H1 (cell line): ENCODE data around the gene LY6G6D. TPM values are rescaled to one million over a fixed set of nuclear protein-coding genes. Genes with fewer than 3 reads are reported as not detected.

Experiments used
- CTCF ChIA-PET: fragments of 300-600 bp; sonication (Branson Sonifier 250); formaldehyde crosslinking; loops from one replicate; lab custom pipeline; 2021; ENCODE audit not compliant: partially characterized antibody; lab: Charles Lee
- POLR2A ChIA-PET: fragments of 300-600 bp; sonication (Branson Sonifier 250); formaldehyde crosslinking; loops from one replicate; lab custom pipeline; 2021; ENCODE audit warnings: inconsistent platforms; ENCODE audit not compliant: partially characterized antibody; lab: Charles Lee
- DNase-seq, 2 experiments: peaks; one replicate each; pipeline versions ENCODE4 v3.0.0 to v3.0.0-alpha.2; 2010 to 2022; ENCODE audit warnings: low spot score in 2 of 2, low read depth in 1 of 2, mixed read lengths in 1 of 2
- FAIRE-seq: peaks from 2 replicates; lab custom pipeline; 2011; peaks lifted over from hg19 to GRCh38; lab: Jason Lieb, UNC
- H2AFZ ChIP-seq: 2 replicates; pipeline ENCODE4 v1.8.1; 2012; ENCODE audit warnings: low read length, inconsistent platforms
- H2AK5ac ChIP-seq: 2 replicates; pipeline ENCODE4 v1.6.1; 2013; ENCODE audit warnings: low read depth, low read length
- H2BK120ac ChIP-seq: replicated peaks from 2 replicates; pipeline ENCODE3; 2013; ENCODE audit warnings: low read depth, low read length, inconsistent platforms
- H2BK12ac ChIP-seq: 2 replicates; pipeline ENCODE4 v1.6.1; 2013; ENCODE audit warnings: low read depth, low read length
- H2BK15ac ChIP-seq: 2 replicates; pipeline ENCODE4 v1.6.1; 2013; ENCODE audit warnings: low read length
- H2BK20ac ChIP-seq: 2 replicates; pipeline ENCODE4 v1.6.1; 2013; ENCODE audit warnings: low read length
- H2BK5ac ChIP-seq: 2 replicates; pipeline ENCODE4 v1.6.1; 2013; ENCODE audit warnings: low read depth, low read length
- H3K14ac ChIP-seq: 2 replicates; pipeline ENCODE4 v1.6.1; 2013; ENCODE audit warnings: inconsistent platforms; ENCODE audit not compliant: insufficient read length
- H3K18ac ChIP-seq: 2 replicates; pipeline ENCODE4 v1.6.1; 2013; ENCODE audit warnings: low read length; ENCODE audit errors: extremely low read depth
- H3K23ac ChIP-seq: 2 replicates; pipeline ENCODE4 v1.6.1; 2013; ENCODE audit warnings: inconsistent platforms; ENCODE audit not compliant: insufficient read length
- H3K23me2 ChIP-seq: 2 replicates; pipeline ENCODE4 v1.6.1; 2013; ENCODE audit warnings: low read depth, low read length
- H3K27ac ChIP-seq: 2 replicates; pipeline ENCODE4 v1.6.1; 2011; ENCODE audit warnings: low read depth, low read length, inconsistent platforms
- H3K27me3 ChIP-seq, 4 experiments: replicated peaks in 1 of 4; 1 replicate in 1 of 4; 2 replicates in 3 of 4; pipeline versions ENCODE4 v1.6.1 to v1.8.1; 2011 to 2013; ENCODE audit warnings: low read length in 3 of 4, mild to moderate bottlenecking in 3 of 4, inconsistent platforms in 2 of 4, mixed read lengths in 2 of 4, moderate library complexity in 1 of 4; ENCODE audit not compliant: control insufficient read depth in 3 of 4, insufficient read depth in 3 of 4; ENCODE audit errors: extremely low read depth in 1 of 4
- H3K36me3 ChIP-seq, 4 experiments: 2 replicates each; pipeline versions ENCODE4 v1.6.1 to v1.8.1; 2011 to 2013; ENCODE audit warnings: mild to moderate bottlenecking in 4 of 4, low read length in 3 of 4, moderate library complexity in 2 of 4, control low read depth in 1 of 4, inconsistent platforms in 1 of 4; ENCODE audit not compliant: insufficient read depth in 4 of 4, control insufficient read depth in 2 of 4
- H3K4ac ChIP-seq: replicated peaks from 2 replicates; pipeline ENCODE3; 2013; ENCODE audit warnings: low read length, low read depth, mixed read lengths, inconsistent platforms; ENCODE audit not compliant: insufficient read length
- H3K4me1 ChIP-seq, 4 experiments: replicated peaks in 1 of 4; 1 replicate in 1 of 4; 2 replicates in 3 of 4; pipeline versions ENCODE4 v1.6.1 to v1.8.1; 2011 to 2013; ENCODE audit warnings: low read length in 3 of 4, inconsistent platforms in 2 of 4, mixed read lengths in 1 of 4; ENCODE audit not compliant: insufficient read depth in 4 of 4, control insufficient read depth in 3 of 4
- H3K4me2 ChIP-seq, 2 experiments: 2 replicates each; pipeline versions ENCODE4 v1.6.1 to v1.8.1; 2011 to 2013; ENCODE audit warnings: low read depth in 2 of 2, low read length in 2 of 2, control low read depth in 1 of 2, inconsistent platforms in 1 of 2, mild to moderate bottlenecking in 1 of 2; ENCODE audit not compliant: insufficient read depth in 1 of 2
- H3K4me3 ChIP-seq, 4 experiments: fragments of 200-600, 300-600 bp in 1 of 4; sonication (generic), shearing (Covaris generic), sonication (Bioruptor Twin) in 1 of 4; 2 replicates each; pipeline versions ENCODE4 v1.5.1 to v1.8.1; 2011 to 2016; ENCODE audit warnings: low read length in 4 of 4, low read depth in 3 of 4, control low read depth in 2 of 4, inconsistent platforms in 2 of 4, mild to moderate bottlenecking in 2 of 4, mixed read lengths in 1 of 4, moderate library complexity in 1 of 4; ENCODE audit not compliant: insufficient read depth in 2 of 4; ENCODE audit errors: extremely low read depth in 1 of 4
- H3K56ac ChIP-seq: replicated peaks from 2 replicates; pipeline ENCODE3; 2013; ENCODE audit warnings: low read depth, mild to moderate bottlenecking, mixed read lengths, low read length, inconsistent platforms; ENCODE audit not compliant: insufficient read length
- H3K79me1 ChIP-seq: 2 replicates; pipeline ENCODE4 v1.6.1; 2013; ENCODE audit warnings: low read depth, low read length, control low read depth
- H3K79me2 ChIP-seq, 2 experiments: 2 replicates each; pipeline versions ENCODE4 v1.6.1 to v1.8.1; 2012 to 2013; ENCODE audit warnings: low read length in 2 of 2, mild to moderate bottlenecking in 2 of 2, inconsistent platforms in 1 of 2; ENCODE audit not compliant: insufficient read depth in 2 of 2, control insufficient read depth in 1 of 2
- H3K9ac ChIP-seq, 4 experiments: replicated peaks in 1 of 4; 1 replicate in 1 of 4; 2 replicates in 3 of 4; pipeline versions ENCODE4 v1.6.1 to v1.8.1; 2011 to 2013; ENCODE audit warnings: low read depth in 3 of 4, low read length in 3 of 4, control low read depth in 2 of 4, mild to moderate bottlenecking in 2 of 4, moderate library complexity in 2 of 4, inconsistent platforms in 1 of 4; ENCODE audit errors: extremely low read depth in 1 of 4
- H3K9me3 ChIP-seq, 2 experiments: 2 replicates each; pipeline versions ENCODE4 v1.6.1 to v1.8.1; 2012 to 2013; ENCODE audit warnings: mild to moderate bottlenecking in 2 of 2, moderate library complexity in 2 of 2, control low read depth in 1 of 2, inconsistent platforms in 1 of 2, low read depth in 1 of 2, low read length in 1 of 2, mixed read lengths in 1 of 2; ENCODE audit not compliant: insufficient read depth in 2 of 2
- H4K20me1 ChIP-seq, 2 experiments: replicated peaks in 1 of 2; 2 replicates each; pipeline versions ENCODE3 to v1.8.1; 2011 to 2013; ENCODE audit warnings: inconsistent platforms in 2 of 2, low read length in 2 of 2, mild to moderate bottlenecking in 1 of 2; ENCODE audit not compliant: insufficient read depth in 2 of 2, control insufficient read depth in 1 of 2
- H4K5ac ChIP-seq: 2 replicates; pipeline ENCODE4 v1.6.1; 2013; ENCODE audit warnings: low read length, low read depth, mixed read lengths, inconsistent platforms; ENCODE audit not compliant: insufficient read length
- H4K8ac ChIP-seq: 2 replicates; pipeline ENCODE4 v1.8.0; 2013; ENCODE audit warnings: mild to moderate bottlenecking, moderate library complexity, low read length, inconsistent platforms; ENCODE audit not compliant: insufficient read depth; ENCODE audit errors: extremely low read depth
- H4K91ac ChIP-seq: replicated peaks from 2 replicates; pipeline ENCODE3; 2013; ENCODE audit warnings: low read length, mixed read lengths, inconsistent platforms; ENCODE audit not compliant: insufficient read length
- CBX8 ChIP-seq: fragments of 300-800, 300-1000 bp; sonication (generic); IDR thresholded peaks from 2 replicates; pipeline ENCODE4 v1.7.1; 2016; ENCODE audit warnings: low read depth, low read length, borderline replicate concordance
- CHD1 ChIP-seq: IDR thresholded peaks from 2 replicates; pipeline ENCODE4 v1.6.1; 2012; ENCODE audit warnings: low read depth, low read length, improper control_type of control experiment
- CTCF ChIP-seq, 3 experiments: IDR thresholded peaks; 1 replicate in 2 of 3; 2 replicates in 1 of 3; pipeline versions ENCODE4 v1.5.1 to v1.6.1; 2011; ENCODE audit warnings: low read length in 3 of 3, mild to moderate bottlenecking in 3 of 3, inconsistent platforms in 2 of 3, low read depth in 1 of 3, moderate library complexity in 1 of 3; ENCODE audit not compliant: insufficient read depth in 1 of 3; ENCODE audit errors: control extremely low read depth in 1 of 3
- E2F6 ChIP-seq: IDR thresholded peaks from 2 replicates; pipeline ENCODE4 v1.6.1; 2012; ENCODE audit warnings: inconsistent platforms
- GTF2F1 ChIP-seq: IDR thresholded peaks from 2 replicates; pipeline ENCODE4 v1.6.1; 2012; ENCODE audit warnings: low read depth, low read length, improper control_type of control experiment, borderline replicate concordance
- KDM1A ChIP-seq: fragments of 200-600, 300-600 bp; sonication (generic); IDR thresholded peaks from 2 replicates; pipeline ENCODE4 v1.7.1; 2016; ENCODE audit warnings: mild to moderate bottlenecking, low read length, borderline replicate concordance
- MAFK ChIP-seq: IDR thresholded peaks from 2 replicates; pipeline ENCODE4 v1.6.1; 2012; ENCODE audit warnings: low read depth, mild to moderate bottlenecking, improper control_type of control experiment, low read length
- POLR2A ChIP-seq, 2 experiments: IDR thresholded peaks; 1 replicate in 1 of 2; 2 replicates in 1 of 2; pipeline ENCODE4 v1.6.1; 2011; ENCODE audit warnings: low read depth in 2 of 2, low read length in 2 of 2, mild to moderate bottlenecking in 2 of 2; ENCODE audit errors: control extremely low read depth in 1 of 2
- RBBP5 ChIP-seq: IDR thresholded peaks from 2 replicates; pipeline ENCODE4 v1.7.1; 2012; ENCODE audit warnings: low read depth, mild to moderate bottlenecking, inconsistent platforms, low read length, moderate library complexity, borderline replicate concordance
- RFX5 ChIP-seq: IDR thresholded peaks from 2 replicates; pipeline ENCODE4 v1.6.1; 2011; ENCODE audit warnings: low read depth, low read length, improper control_type of control experiment, borderline replicate concordance
- SIX5 ChIP-seq: IDR thresholded peaks from 2 replicates; pipeline ENCODE4 v1.6.1; 2011; ENCODE audit warnings: mild to moderate bottlenecking, low read depth, low read length
- TBP ChIP-seq: IDR thresholded peaks from 2 replicates; pipeline ENCODE4 v1.6.1; 2011; ENCODE audit warnings: low read depth, low read length, improper control_type of control experiment
- WGBS, 2 experiments: shearing (Covaris generic) in 1 of 2; methylation state at CpG; one replicate each; pipeline versions ENCODE4 v1.1.6 to v1.1.7; 2013 to 2015; ENCODE audit warnings: low lambda C conversion rate in 2 of 2, mixed read lengths in 2 of 2, inconsistent platforms in 1 of 2, low coverage in 1 of 2, missing lambda C conversion rate in 1 of 2; ENCODE audit not compliant: insufficient replicate concordance in 2 of 2, insufficient coverage in 1 of 2, insufficient read length in 1 of 2; ENCODE audit errors: extremely low coverage in 1 of 2, missing lambda C conversion rate in 1 of 2; 5-methylcytosine and 5-hydroxymethylcytosine counted together
- polyA plus RNA-seq, 7 experiments: library from polyadenylated mRNA; depleted of rRNA in 3 of 7; stranded (reverse) in 5 of 7; unstranded in 2 of 7; fragments of >200 nt in 5 of 7; fragments of 200-250 nt in 2 of 7; gene quantifications; 1 replicate in 5 of 7; 2 replicates in 1 of 7; 4 replicates in 1 of 7; pipeline versions ENCODE4 v1.2.1 to v1.2.3, GENCODE V29; 2011 to 2013; ENCODE audit warnings: missing spikeins in 2 of 7, mixed read lengths in 2 of 7
- total RNA-seq: library from RNA; stranded (reverse); fragmentation: NEBNext Ultra II Directional; extraction: Animal tissue kit (Norgen Biotek cat#: 25700); gene quantifications from 2 replicates; pipeline ENCODE4 v1.2.1, GENCODE V29; 2021

LY6G6D gene
- total and polyA plus RNA-seq, 2 of the 8 experiments (the other 6 are each of a cell fraction or from before 2014, with no cell fraction given) = 1.8 TPM; not detected in 1

GRCh38 chr6:31707701-31708100 is 7.4 kb upstream of the LY6G6D start:
- no peak for FAIRE-seq
- TF ChIP-seq RFX5 = no peak
- no peak for TF ChIP-seq KDM1A
- no peak for TF ChIP-seq CTCF (IDR thresholded peaks at IDR 0.05; ENCODE audit: control extremely low read depth in 1 of 3, insufficient read depth in 1 of 3, low read depth in 1 of 3, low read length in 3 of 3)
- no peak for TF ChIP-seq TBP
- no peak for TF ChIP-seq POLR2A (IDR thresholded peaks at IDR 0.05; ENCODE audit: control extremely low read depth in 1 of 2, low read depth in 2 of 2, low read length in 2 of 2)
- no peak for TF ChIP-seq CHD1
- no peak for TF ChIP-seq GTF2F1
- no peak for TF ChIP-seq E2F6
- no peak for TF ChIP-seq CBX8
- TF ChIP-seq SIX5 = no peak
- no peak for TF ChIP-seq RBBP5
- TF ChIP-seq MAFK = no peak

More at GRCh38 chr6:31707701-31708100, 7.4 kb upstream of the LY6G6D start:
- Histone ChIP-seq H3K4me2 (no peak overlapping the region), H3K27me3 (no peaks in the 10 kb centered on the region), H3K4ac (no peak overlapping the region), H3K23me2 (peaks cover 5% of the 10 kb centered on the region; the same call in 1 of the 2 replicates), H2BK20ac (no peak overlapping the region), H3K79me1 (no peaks in the 10 kb centered on the region), H3K4me1 (peaks cover 0 to 4% (median 0%) of the 10 kb centered on the region in 4 experiments; a peak in 1 of 7 replicates), H3K18ac (no peak overlapping the region), H3K36me3 (no peaks in the 10 kb centered on the region), H4K91ac (no peak overlapping the region), H2AFZ (no peak overlapping the region), H3K9ac (no peak overlapping the region), H2AK5ac (no peak overlapping the region), H4K5ac (no peak overlapping the region), H2BK120ac (no peak overlapping the region), H3K79me2 (no peaks in the 10 kb centered on the region), H3K9me3 (no peaks in the 10 kb centered on the region), H2BK5ac (no peak overlapping the region), H3K56ac (no peak overlapping the region), H4K20me1 (no peaks in the 10 kb centered on the region), H2BK15ac (no peak overlapping the region), H3K27ac (no peak overlapping the region), H2BK12ac (no peak overlapping the region), H3K23ac (no peak overlapping the region), H3K4me3 (no peak overlapping the region), H3K14ac (no peak overlapping the region), H4K8ac (no peak overlapping the region)
- WGBS, 2 experiments = 89% methylated on average over 10 of the region's 10 CpGs; no CpG with 5 or more reads in 1 of the 2 experiments
- CTCF ChIA-PET = interaction anchor here (1.6 kb wide), 1 partner anchor 8 kb away, joined by 6 read pairs; the partner anchor contains the start of gene LY6G6D
- DNase-seq = no peak
- POLR2A ChIA-PET = no interaction called here
